ENCODE results near the gene MYOM1.

DNA sequence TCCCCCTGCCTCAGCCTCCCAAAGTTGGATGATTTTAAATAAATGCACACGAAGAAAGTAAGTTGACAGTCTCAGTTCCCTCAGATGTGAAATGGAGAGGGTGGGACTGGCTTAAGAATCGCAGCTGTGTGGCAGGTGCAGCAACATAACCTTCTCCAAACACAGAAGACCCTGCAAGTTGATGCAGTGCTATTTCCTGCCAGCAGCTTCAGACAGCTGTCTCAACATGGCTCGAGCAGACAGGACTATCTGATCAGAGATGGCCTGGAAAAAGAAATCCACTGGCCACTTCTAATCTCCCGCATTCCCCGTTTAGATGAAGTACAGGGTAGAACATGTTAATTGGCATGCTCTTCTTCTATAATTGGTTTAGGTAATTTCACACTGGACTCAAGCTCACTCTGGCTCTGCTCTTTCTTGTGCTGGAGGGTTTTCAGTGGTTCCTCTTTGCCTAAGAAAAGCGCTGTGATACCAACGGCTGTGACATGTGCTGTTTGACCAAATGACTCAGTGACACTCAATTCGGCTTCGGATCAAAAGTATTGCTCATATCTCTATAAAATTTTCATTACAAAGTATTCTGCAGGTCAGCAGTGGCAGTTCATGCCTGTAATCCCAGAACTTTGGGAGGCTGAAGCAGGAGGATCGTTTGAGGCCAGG is 40.2 kb downstream of the MYOM1 start:
- TF ChIP-seq POLR2A (IDR thresholded peaks at IDR 0.05): no peak
- TF ChIP-seq, protein P1, sequence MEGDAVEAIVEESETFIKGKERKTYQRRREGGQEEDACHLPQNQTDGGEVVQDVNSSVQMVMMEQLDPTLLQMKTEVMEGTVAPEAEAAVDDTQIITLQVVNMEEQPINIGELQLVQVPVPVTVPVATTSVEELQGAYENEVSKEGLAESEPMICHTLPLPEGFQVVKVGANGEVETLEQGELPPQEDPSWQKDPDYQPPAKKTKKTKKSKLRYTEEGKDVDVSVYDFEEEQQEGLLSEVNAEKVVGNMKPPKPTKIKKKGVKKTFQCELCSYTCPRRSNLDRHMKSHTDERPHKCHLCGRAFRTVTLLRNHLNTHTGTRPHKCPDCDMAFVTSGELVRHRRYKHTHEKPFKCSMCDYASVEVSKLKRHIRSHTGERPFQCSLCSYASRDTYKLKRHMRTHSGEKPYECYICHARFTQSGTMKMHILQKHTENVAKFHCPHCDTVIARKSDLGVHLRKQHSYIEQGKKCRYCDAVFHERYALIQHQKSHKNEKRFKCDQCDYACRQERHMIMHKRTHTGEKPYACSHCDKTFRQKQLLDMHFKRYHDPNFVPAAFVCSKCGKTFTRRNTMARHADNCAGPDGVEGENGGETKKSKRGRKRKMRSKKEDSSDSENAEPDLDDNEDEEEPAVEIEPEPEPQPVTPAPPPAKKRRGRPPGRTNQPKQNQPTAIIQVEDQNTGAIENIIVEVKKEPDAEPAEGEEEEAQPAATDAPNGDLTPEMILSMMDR (IDR thresholded peaks at IDR 0.05 in 8 of 11, conservative IDR thresholded peaks at IDR 0.05 in 3 of 11): no peak
- no peak for TF ChIP-seq POLR2AphosphoS5 (IDR thresholded peaks at IDR 0.05)

Measured in spleen (tissue), 7 donors.